ENCODE data around the gene HEATR5A. TPM values are rescaled to one million over a fixed set of nuclear protein-coding genes. Genes with fewer than 3 reads are reported as not detected.

Gene HEATR5A
- total and polyA plus RNA-seq, 2 experiments from 2014 or later: 25.8 to 32.5 TPM

GRCh38 chr14:31391473-31391872 is 28.9 kb downstream of the HEATR5A start:
- H3K27ac ChIP-seq (ENCODE audit: low read depth): no peak overlapping the region
- Mint-ChIP-seq H3K36me3 (ENCODE audit: low read depth) (peaks cover 5% of the 10 kb centered on the region; the same call in 2 of the 3 replicates), H3K27me3 (ENCODE audit: insufficient read depth, low read depth, poor library complexity) (peaks cover 3% of the 10 kb centered on the region), H3K4me1 (no peaks in the 10 kb centered on the region), H3K4me3 (no peak overlapping the region), H3K27ac (no peak overlapping the region), H3K9me3 (no peaks in the 10 kb centered on the region)
- peaks cover 6% of the 10 kb centered on the region; the same call in 1 of the 2 replicates for H3K36me3 ChIP-seq (ENCODE audit: insufficient read depth)
- no peak for TF ChIP-seq STAT1 (IDR thresholded peaks at IDR 0.05; ENCODE audit: unreplicated experiment)
- TF ChIP-seq, protein P1, sequence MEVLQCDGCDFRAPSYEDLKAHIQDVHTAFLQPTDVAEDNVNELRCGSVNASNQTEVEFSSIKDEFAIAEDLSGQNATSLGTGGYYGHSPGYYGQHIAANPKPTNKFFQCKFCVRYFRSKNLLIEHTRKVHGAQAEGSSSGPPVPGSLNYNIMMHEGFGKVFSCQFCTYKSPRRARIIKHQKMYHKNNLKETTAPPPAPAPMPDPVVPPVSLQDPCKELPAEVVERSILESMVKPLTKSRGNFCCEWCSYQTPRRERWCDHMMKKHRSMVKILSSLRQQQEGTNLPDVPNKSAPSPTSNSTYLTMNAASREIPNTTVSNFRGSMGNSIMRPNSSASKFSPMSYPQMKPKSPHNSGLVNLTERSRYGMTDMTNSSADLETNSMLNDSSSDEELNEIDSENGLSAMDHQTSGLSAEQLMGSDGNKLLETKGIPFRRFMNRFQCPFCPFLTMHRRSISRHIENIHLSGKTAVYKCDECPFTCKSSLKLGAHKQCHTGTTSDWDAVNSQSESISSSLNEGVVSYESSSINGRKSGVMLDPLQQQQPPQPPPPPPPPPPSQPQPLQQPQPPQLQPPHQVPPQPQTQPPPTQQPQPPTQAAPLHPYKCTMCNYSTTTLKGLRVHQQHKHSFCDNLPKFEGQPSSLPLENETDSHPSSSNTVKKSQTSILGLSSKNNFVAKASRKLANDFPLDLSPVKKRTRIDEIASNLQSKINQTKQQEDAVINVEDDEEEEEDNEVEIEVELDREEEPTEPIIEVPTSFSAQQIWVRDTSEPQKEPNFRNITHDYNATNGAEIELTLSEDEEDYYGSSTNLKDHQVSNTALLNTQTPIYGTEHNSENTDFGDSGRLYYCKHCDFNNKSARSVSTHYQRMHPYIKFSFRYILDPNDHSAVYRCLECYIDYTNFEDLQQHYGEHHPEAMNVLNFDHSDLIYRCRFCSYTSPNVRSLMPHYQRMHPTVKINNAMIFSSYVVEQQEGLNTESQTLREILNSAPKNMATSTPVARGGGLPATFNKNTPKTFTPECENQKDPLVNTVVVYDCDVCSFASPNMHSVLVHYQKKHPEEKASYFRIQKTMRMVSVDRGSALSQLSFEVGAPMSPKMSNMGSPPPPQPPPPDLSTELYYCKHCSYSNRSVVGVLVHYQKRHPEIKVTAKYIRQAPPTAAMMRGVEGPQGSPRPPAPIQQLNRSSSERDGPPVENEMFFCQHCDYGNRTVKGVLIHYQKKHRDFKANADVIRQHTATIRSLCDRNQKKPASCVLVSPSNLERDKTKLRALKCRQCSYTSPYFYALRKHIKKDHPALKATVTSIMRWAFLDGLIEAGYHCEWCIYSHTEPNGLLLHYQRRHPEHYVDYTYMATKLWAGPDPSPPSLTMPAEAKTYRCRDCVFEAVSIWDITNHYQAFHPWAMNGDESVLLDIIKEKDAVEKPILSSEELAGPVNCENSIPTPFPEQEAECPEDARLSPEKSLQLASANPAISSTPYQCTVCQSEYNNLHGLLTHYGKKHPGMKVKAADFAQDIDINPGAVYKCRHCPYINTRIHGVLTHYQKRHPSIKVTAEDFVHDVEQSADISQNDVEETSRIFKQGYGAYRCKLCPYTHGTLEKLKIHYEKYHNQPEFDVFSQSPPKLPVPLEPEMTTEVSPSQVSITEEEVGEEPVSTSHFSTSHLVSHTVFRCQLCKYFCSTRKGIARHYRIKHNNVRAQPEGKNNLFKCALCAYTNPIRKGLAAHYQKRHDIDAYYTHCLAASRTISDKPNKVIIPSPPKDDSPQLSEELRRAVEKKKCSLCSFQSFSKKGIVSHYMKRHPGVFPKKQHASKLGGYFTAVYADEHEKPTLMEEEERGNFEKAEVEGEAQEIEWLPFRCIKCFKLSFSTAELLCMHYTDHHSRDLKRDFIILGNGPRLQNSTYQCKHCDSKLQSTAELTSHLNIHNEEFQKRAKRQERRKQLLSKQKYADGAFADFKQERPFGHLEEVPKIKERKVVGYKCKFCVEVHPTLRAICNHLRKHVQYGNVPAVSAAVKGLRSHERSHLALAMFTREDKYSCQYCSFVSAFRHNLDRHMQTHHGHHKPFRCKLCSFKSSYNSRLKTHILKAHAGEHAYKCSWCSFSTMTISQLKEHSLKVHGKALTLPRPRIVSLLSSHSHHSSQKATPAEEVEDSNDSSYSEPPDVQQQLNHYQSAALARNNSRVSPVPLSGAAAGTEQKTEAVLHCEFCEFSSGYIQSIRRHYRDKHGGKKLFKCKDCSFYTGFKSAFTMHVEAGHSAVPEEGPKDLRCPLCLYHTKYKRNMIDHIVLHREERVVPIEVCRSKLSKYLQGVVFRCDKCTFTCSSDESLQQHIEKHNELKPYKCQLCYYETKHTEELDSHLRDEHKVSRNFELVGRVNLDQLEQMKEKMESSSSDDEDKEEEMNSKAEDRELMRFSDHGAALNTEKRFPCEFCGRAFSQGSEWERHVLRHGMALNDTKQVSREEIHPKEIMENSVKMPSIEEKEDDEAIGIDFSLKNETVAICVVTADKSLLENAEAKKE (CRISPR knock-in tag; IDR thresholded peaks at IDR 0.05): no peak
- no peak for TF ChIP-seq POLR2AphosphoS5 (IDR thresholded peaks at IDR 0.05; ENCODE audit: low read depth)
- TF ChIP-seq ZNF331 (CRISPR knock-in tag; IDR thresholded peaks at IDR 0.05; ENCODE audit: low read depth): no peak
- no peak for TF ChIP-seq ZNF114 (CRISPR knock-in tag; IDR thresholded peaks at IDR 0.05)
- no peak for TF ChIP-seq REST (IDR thresholded peaks at IDR 0.05; ENCODE audit: unreplicated experiment)
- TF ChIP-seq EZH2 (IDR thresholded peaks at IDR 0.05; ENCODE audit: low read depth, unreplicated experiment): no peak
- no peak for TF ChIP-seq JUNB (IDR thresholded peaks at IDR 0.05; ENCODE audit: unreplicated experiment)
- no peak for TF ChIP-seq NANOG (IDR thresholded peaks at IDR 0.05; ENCODE audit: borderline replicate concordance)
- TF ChIP-seq ETS1 (IDR thresholded peaks at IDR 0.05): no peak
- TF ChIP-seq CTCF (conservative IDR thresholded peaks at IDR 0.05; ENCODE audit: low read depth in 2 of 2): no peak
- no peak for TF ChIP-seq CREB1 (CRISPR knock-in tag; IDR thresholded peaks at IDR 0.05; ENCODE audit: low read depth)
- TF ChIP-seq EZH2phosphoT487 (IDR thresholded peaks at IDR 0.05; ENCODE audit: unreplicated experiment): no peak
- ATAC-seq (no peak), DNase-seq (ENCODE audit: low spot score) (no peak)
- H3K79me2 ChIP-seq (replicated peaks; ENCODE audit: insufficient read depth): no peaks in the 10 kb centered on the region
- H3K4me1 ChIP-seq (ENCODE audit: insufficient read depth): no peaks in the 10 kb centered on the region
- no peak overlapping the region for H3K4me3 ChIP-seq
- H3F3A ChIP-seq (replicated peaks; ENCODE audit: low read depth): no peaks in the 10 kb centered on the region
- no peaks in the 10 kb centered on the region; the same call in 1 of the 2 replicates for H4K20me1 ChIP-seq (replicated peaks; ENCODE audit: insufficient read depth)
- H3K4me2 ChIP-seq: no peak overlapping the region
- no peaks in the 10 kb centered on the region for H3K9me2 ChIP-seq (ENCODE audit: insufficient read depth)
- H2AFZ ChIP-seq: no peak overlapping the region
- no peaks in the 10 kb centered on the region for H3K27me3 ChIP-seq (ENCODE audit: insufficient read depth)

Measured in GM23338 (cell line).